HepG2 (cell line): ENCODE results near the gene CTPS2. TPM values are rescaled to one million over a fixed set of nuclear protein-coding genes. Genes with fewer than 3 reads are reported as not detected.

Experiments
- ATAC-seq: fragments of 200-7000 bp; cut with Tn5 transposase; 3 replicates; pipeline ENCODE4 v1.9.1; 2020; ENCODE audit warnings: mild to moderate bottlenecking, moderate library complexity
- BruUV-seq: library from RNA; stranded (reverse); fragments of 400-500 nt; replicated peaks from 2 replicates; lab custom pipeline; 2021; lab: Mats Ljungman, UMichigan
- CTCF ChIA-PET: fragments of 300-600 bp; formaldehyde crosslinking; extraction: SDS; loops from one replicate; lab custom pipeline; 2021; ENCODE audit warnings: low total read pairs, inconsistent platforms, low intra/inter-chr PET ratio; lab: Yijun Ruan, JAX
- POLR2A ChIA-PET: fragments of 350-600 bp; sonication (Branson Sonifier 250); formaldehyde crosslinking; loops from one replicate; lab custom pipeline; 2020; ENCODE audit warnings: antibody characterized with exemption, inconsistent platforms; lab: Yijun Ruan, JAX
- DNase-seq: peaks from one replicate; pipeline ENCODE4 v3.0.0-alpha.2; 2015; ENCODE audit warnings: low spot score
- FAIRE-seq: peaks from 3 replicates; lab custom pipeline; 2011; peaks lifted over from hg19 to GRCh38; lab: Jason Lieb, UNC
- H2AFZ ChIP-seq: one replicate; pipeline ENCODE4 v1.6.1; 2011; ENCODE audit warnings: low read length, inconsistent platforms
- H3K27ac ChIP-seq: fragments of 300-600 bp; 3 replicates; pipeline ENCODE4 v1.8.0; 2011; ENCODE audit warnings: mixed run types, mild to moderate bottlenecking, mixed read lengths, low read length, inconsistent platforms; ENCODE audit not compliant: insufficient read depth; ENCODE audit errors: extremely low read length
- H3K27me3 ChIP-seq, 2 experiments: fragments of 200-600 bp in 1 of 2; 2 replicates in 1 of 2; 3 replicates in 1 of 2; pipeline versions ENCODE4 v1.6.0 to v1.8.0; 2011; ENCODE audit warnings: low read length in 2 of 2, mild to moderate bottlenecking in 2 of 2, moderate library complexity in 2 of 2, inconsistent platforms in 1 of 2; ENCODE audit not compliant: insufficient read depth in 2 of 2, control insufficient read depth in 1 of 2
- H3K36me3 ChIP-seq, 2 experiments: fragments of 200-600 bp in 1 of 2; replicated peaks in 1 of 2; 2 replicates in 1 of 2; 3 replicates in 1 of 2; pipeline versions ENCODE4 v1.5.1 to v1.8.0; 2011; ENCODE audit warnings: low read length in 2 of 2, inconsistent platforms in 1 of 2; ENCODE audit not compliant: insufficient read depth in 2 of 2, control insufficient read depth in 1 of 2
- H3K4me1 ChIP-seq: 2 replicates; pipeline ENCODE4 v1.5.1; 2012; ENCODE audit warnings: low read length, inconsistent platforms; ENCODE audit not compliant: insufficient read depth
- H3K4me2 ChIP-seq: 2 replicates; pipeline ENCODE4 v1.6.0; 2011; ENCODE audit warnings: low read depth, low read length, inconsistent platforms
- H3K4me3 ChIP-seq, 3 experiments: fragments of 200-600 bp in 1 of 3; sonication (generic), shearing (Covaris generic) in 1 of 3; replicated peaks in 1 of 3; 2 replicates each; pipeline ENCODE4 v1.5.1; 2011 to 2016; ENCODE audit warnings: low read length in 3 of 3, inconsistent platforms in 2 of 3, low read depth in 2 of 3, mild to moderate bottlenecking in 2 of 3, control low read depth in 1 of 3, mixed read lengths in 1 of 3; ENCODE audit not compliant: insufficient read depth in 1 of 3
- H3K79me2 ChIP-seq: one replicate; pipeline ENCODE4 v1.6.1; 2011; ENCODE audit warnings: low read length, inconsistent platforms; ENCODE audit not compliant: insufficient read depth
- H3K9ac ChIP-seq: 2 replicates; pipeline ENCODE4 v1.6.0; 2011; ENCODE audit warnings: mild to moderate bottlenecking, low read depth, low read length, inconsistent platforms; ENCODE audit not compliant: insufficient read depth
- H3K9me3 ChIP-seq: 2 replicates; pipeline ENCODE4 v1.5.1; 2012; ENCODE audit warnings: mild to moderate bottlenecking, low read length
- H4K20me1 ChIP-seq: 2 replicates; pipeline ENCODE4 v1.6.0; 2011; ENCODE audit warnings: inconsistent platforms, mild to moderate bottlenecking, low read length, moderate library complexity; ENCODE audit not compliant: insufficient read depth
- BRD4 ChIP-seq: sonication (generic); formaldehyde crosslinking; IDR thresholded peaks from 2 replicates; pipeline ENCODE4 v1.4.0; 2020; ENCODE audit warnings: missing genetic modification reagents
- ELF3 ChIP-seq: IDR thresholded peaks from 2 replicates; pipeline ENCODE4 v1.6.1; 2016; ENCODE audit warnings: missing genetic modification reagents, missing compliant biosample characterization
- ERF ChIP-seq: IDR thresholded peaks from 2 replicates; pipeline ENCODE4 v1.6.1; 2018; ENCODE audit warnings: missing biosample characterization, missing genetic modification reagents
- ETV5 ChIP-seq: IDR thresholded peaks from 2 replicates; pipeline ENCODE4 v1.6.1; 2018; ENCODE audit warnings: missing biosample characterization, missing genetic modification reagents, inconsistent platforms, borderline replicate concordance
- EZH2 ChIP-seq: conservative IDR thresholded peaks from 2 replicates; pipeline ENCODE4 v1.6.1; 2012; ENCODE audit warnings: mild to moderate bottlenecking, low read depth, low read length, moderate library complexity
- KMT2A ChIP-seq: sonication (generic); formaldehyde crosslinking; IDR thresholded peaks from 2 replicates; pipeline ENCODE4 v1.4.0; 2020; ENCODE audit warnings: missing genetic modification reagents
- MYNN ChIP-seq: sonication (generic); formaldehyde crosslinking; IDR thresholded peaks from 2 replicates; pipeline ENCODE4 v1.4.0; 2020; ENCODE audit warnings: mild to moderate bottlenecking, low read depth, missing genetic modification reagents
- NAIF1 ChIP-seq: sonication (generic); formaldehyde crosslinking; IDR thresholded peaks from 2 replicates; pipeline ENCODE4 v1.5.0; 2020; ENCODE audit warnings: mild to moderate bottlenecking, missing genetic modification reagents, borderline replicate concordance
- NKX3-1 ChIP-seq: sonication (generic); formaldehyde crosslinking; IDR thresholded peaks from 2 replicates; pipeline ENCODE4 v1.5.0; 2020; ENCODE audit warnings: missing genetic modification reagents
- NRL ChIP-seq: sonication (generic); formaldehyde crosslinking; IDR thresholded peaks from 2 replicates; pipeline ENCODE4 v1.5.0; 2020; ENCODE audit warnings: missing genetic modification reagents, mild to moderate bottlenecking, moderate library complexity, borderline replicate concordance
- PCBP1 ChIP-seq: fragments of 200-400 bp; formaldehyde crosslinking; IDR thresholded peaks from 2 replicates; pipeline ENCODE4 v1.6.1; 2017; ENCODE audit warnings: mild to moderate bottlenecking, low read depth, low read length, borderline replicate concordance
- RBFOX2 ChIP-seq: fragments of 200-400 bp; formaldehyde crosslinking; IDR thresholded peaks from 2 replicates; pipeline ENCODE4 v1.6.1; 2017; ENCODE audit warnings: low read depth, mild to moderate bottlenecking, low read length
- SMAD3 ChIP-seq: sonication (generic); formaldehyde crosslinking; IDR thresholded peaks from 2 replicates; pipeline ENCODE4 v1.4.0; 2020; ENCODE audit warnings: missing genetic modification reagents
- SPEN ChIP-seq: sonication (generic); formaldehyde crosslinking; IDR thresholded peaks from 2 replicates; pipeline ENCODE4 v1.5.1; 2020; ENCODE audit warnings: low read depth, mild to moderate bottlenecking, missing genetic modification reagents
- TBX2 ChIP-seq: sonication (generic); formaldehyde crosslinking; IDR thresholded peaks from 2 replicates; pipeline ENCODE4 v1.5.0; 2020; ENCODE audit warnings: missing genetic modification reagents, mild to moderate bottlenecking, borderline replicate concordance
- ZBTB20 ChIP-seq: sonication (generic); formaldehyde crosslinking; IDR thresholded peaks from 2 replicates; pipeline ENCODE4 v1.8.1; 2023; ENCODE audit warnings: missing genetic modification reagents, low read depth, mild to moderate bottlenecking, borderline replicate concordance
- ZNF549 ChIP-seq: sonication (generic); formaldehyde crosslinking; IDR thresholded peaks from 2 replicates; pipeline ENCODE4 v1.5.0; 2020; ENCODE audit warnings: missing genetic modification reagents
- ZNF777 ChIP-seq: sonication (generic); formaldehyde crosslinking; IDR thresholded peaks from 2 replicates; pipeline ENCODE4 v1.4.0; 2020; ENCODE audit warnings: missing genetic modification reagents
- ZNF883 ChIP-seq: sonication (generic); formaldehyde crosslinking; IDR thresholded peaks from 2 replicates; pipeline ENCODE4 v1.5.1; 2020; ENCODE audit warnings: mild to moderate bottlenecking, missing genetic modification reagents; ENCODE audit errors: not compliant biosample characterization
- WGBS: methylation state at CpG from one replicate; pipeline ENCODE4 v1.1.6; 2017; ENCODE audit warnings: low lambda C conversion rate; 5-methylcytosine and 5-hydroxymethylcytosine counted together
- in situ Hi-C: cut with HindIII; loops from 2 replicates; pipeline ENCODE4 v1.10.0; 2017; ENCODE audit warnings: low pct_unique_long_range_greater_than_20kb; ENCODE audit not compliant: extremely low pct_ligation_motif_present
- intact Hi-C: fragments of 100-400 bp; cut with micrococcal nuclease; formaldehyde crosslinking; loops from one replicate; pipeline ENCODE4 v1.10.0; 2022; ENCODE audit not compliant: unreplicated experiment
- polyA plus RNA-seq, 8 experiments: library from polyadenylated mRNA; depleted of rRNA in 3 of 8; stranded (reverse) in 7 of 8; unstranded in 1 of 8; fragments of >200 nt; fragmentation: Illumina TruSeq in 4 of 8; extraction: Trizol in 4 of 8; gene quantifications; 2 replicates each; pipeline versions ENCODE4 v1.2.1 to v1.2.3, GENCODE V29; 2011 to 2016; ENCODE audit warnings: low read depth in 4 of 8, missing spikeins in 1 of 8, mixed read lengths in 1 of 8; ENCODE audit not compliant: insufficient read depth in 1 of 8
- total RNA-seq, 5 experiments: library from RNA; depleted of rRNA; stranded (reverse); fragments of >200 nt; fragmentation: Illumina TruSeq; extraction: Trizol; gene quantifications; 2 replicates each; pipeline ENCODE4 v1.2.3, GENCODE V29; 2016; ENCODE audit warnings: low read depth in 1 of 5
- TF ChIP-seq, protein P1 (sequence below): sonication (generic); formaldehyde crosslinking; IDR thresholded peaks from 2 replicates; pipeline ENCODE4 v1.4.0; 2020; ENCODE audit warnings: mild to moderate bottlenecking, low read depth, missing genetic modification reagents
- TF ChIP-seq, protein P2 (sequence below): IDR thresholded peaks from 2 replicates; pipeline ENCODE4 v1.6.1; 2018; ENCODE audit warnings: missing genetic modification reagents, mild to moderate bottlenecking, missing compliant biosample characterization
- TF ChIP-seq, protein P3 (sequence below): sonication (generic); formaldehyde crosslinking; IDR thresholded peaks from 2 replicates; pipeline ENCODE4 v1.5.1; 2020; ENCODE audit warnings: missing genetic modification reagents, mild to moderate bottlenecking, borderline replicate concordance

The CTPS2 gene
- total and polyA plus RNA-seq, 2 of the 13 experiments (the other 11 are each of a cell fraction or from before 2014, with no cell fraction given), result 10.3 to 26.1 TPM

DNA sequence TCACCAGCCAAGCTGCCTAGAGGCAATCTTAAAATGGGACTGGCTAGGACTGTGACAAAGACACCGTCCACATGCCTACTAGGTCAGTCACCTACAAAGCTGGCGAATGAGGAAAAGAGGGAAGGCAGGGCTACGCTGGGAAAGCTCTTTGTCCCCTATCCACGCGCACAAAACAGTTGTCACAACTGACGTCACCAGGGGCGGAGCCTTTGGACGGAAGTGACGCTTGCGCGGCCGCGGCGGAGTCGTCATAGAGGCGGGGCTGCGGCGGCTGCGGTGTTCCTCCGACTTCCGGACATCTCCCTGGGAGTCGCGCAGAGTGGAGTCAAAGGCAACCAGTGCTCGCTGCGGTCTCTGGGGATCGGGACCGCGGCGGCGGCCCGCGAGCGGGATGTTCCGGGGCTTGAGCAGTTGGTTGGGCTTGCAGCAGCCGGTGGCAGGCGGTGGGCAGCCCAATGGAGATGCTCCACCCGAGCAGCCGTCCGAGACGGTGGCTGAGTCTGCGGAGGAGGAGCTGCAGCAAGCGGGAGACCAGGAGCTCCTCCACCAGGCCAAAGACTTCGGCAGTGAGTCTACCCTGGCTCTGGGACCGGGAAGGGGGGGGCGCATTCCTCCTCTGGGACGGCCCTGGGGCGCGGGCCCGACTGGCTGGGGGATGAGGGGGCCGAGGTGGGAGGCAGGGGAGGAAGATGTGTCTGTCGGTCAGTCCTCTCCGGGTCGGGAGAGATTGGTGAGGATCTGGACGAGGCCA lies 7.0 kb upstream of the CTPS2 start, which contains the start of gene SYAP1:
SYAP1 (plus strand) TSS at position 279 of the 751 bp plus-strand sequence; CDS start at position 392, 113 bp downstream.
- Histone ChIP-seq H3K36me3 (no peaks in the 10 kb centered on the region), H3K4me1 (peaks cover 35% of the 10 kb centered on the region), H3K4me2 (peak within 1 kb of the TSS; percentile 95), H4K20me1 (no peaks in the 10 kb centered on the region), H2AFZ (no peak within 1 kb of the TSS), H3K9me3 (no peaks in the 10 kb centered on the region), H3K9ac (peak within 1 kb of the TSS; percentile 86), H3K79me2 (peaks cover 38% of the 10 kb centered on the region), H3K27ac (peak within 1 kb of the TSS; percentile 98), H3K27me3 (no peaks in the 10 kb centered on the region; a peak in 1 of 5 replicates), H3K4me3 (peak within 1 kb of the TSS; percentile 73 to 87 (median 81))
- peak; percentile 71 for FAIRE-seq
- ChIA-PET POLR2A (interaction anchor here (0.7 to 2.2 kb wide), 16 partner anchors 9 to 930 kb away, joined by 3 to 72 read pairs (median 5); partner anchors contain the start of gene TXLNG), CTCF (no interaction called here)
- peak; percentile 96 for ATAC-seq
- peak; percentile 92 for DNase-seq
- no TSS peak for BruUV-seq
- WGBS, result 0% methylated on average over 1 of the region's 54 CpGs
- intact Hi-C loops, result loop anchor here (10.0 kb wide), 2 partner anchors 65 to 1845 kb away; partner anchors contain the start of genes FANCB, MOSPD2 and TXLNG
- in situ Hi-C loops, result no loop called here
- TF ChIP-seq ERF (CRISPR knock-in tag) (peak; percentile 47; the same call in 1 of the 2 replicates), MYNN (CRISPR knock-in tag) (no peak), SMAD3 (CRISPR knock-in tag) (peak; percentile 19; the same call in 1 of the 2 replicates), ZNF777 (CRISPR knock-in tag) (no peak), ELF3 (CRISPR knock-in tag) (peak; percentile 74), ETV5 (CRISPR knock-in tag) (peak; percentile 70; the same call in 1 of the 2 replicates), SPEN (CRISPR knock-in tag) (peak; percentile 45; the same call in 1 of the 2 replicates), PCBP1 (no peak), NKX3-1 (CRISPR knock-in tag) (no peak), NAIF1 (CRISPR knock-in tag) (no peak), ZNF883 (peak; percentile 59), RBFOX2 (peak; percentile 85), EZH2 (no peak), ZNF549 (CRISPR knock-in tag) (no peak), ZBTB20 (CRISPR knock-in tag) (no peak), BRD4 (CRISPR knock-in tag) (peak; percentile 32; the same call in 1 of the 2 replicates), TBX2 (CRISPR knock-in tag) (peak; percentile 59), KMT2A (peak; percentile 59; the same call in 1 of the 2 replicates), NRL (no peak)
- TF ChIP-seq, protein P1, sequence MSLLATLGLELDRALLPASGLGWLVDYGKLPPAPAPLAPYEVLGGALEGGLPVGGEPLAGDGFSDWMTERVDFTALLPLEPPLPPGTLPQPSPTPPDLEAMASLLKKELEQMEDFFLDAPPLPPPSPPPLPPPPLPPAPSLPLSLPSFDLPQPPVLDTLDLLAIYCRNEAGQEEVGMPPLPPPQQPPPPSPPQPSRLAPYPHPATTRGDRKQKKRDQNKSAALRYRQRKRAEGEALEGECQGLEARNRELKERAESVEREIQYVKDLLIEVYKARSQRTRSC (CRISPR knock-in tag), result no peak
- TF ChIP-seq, protein P2, sequence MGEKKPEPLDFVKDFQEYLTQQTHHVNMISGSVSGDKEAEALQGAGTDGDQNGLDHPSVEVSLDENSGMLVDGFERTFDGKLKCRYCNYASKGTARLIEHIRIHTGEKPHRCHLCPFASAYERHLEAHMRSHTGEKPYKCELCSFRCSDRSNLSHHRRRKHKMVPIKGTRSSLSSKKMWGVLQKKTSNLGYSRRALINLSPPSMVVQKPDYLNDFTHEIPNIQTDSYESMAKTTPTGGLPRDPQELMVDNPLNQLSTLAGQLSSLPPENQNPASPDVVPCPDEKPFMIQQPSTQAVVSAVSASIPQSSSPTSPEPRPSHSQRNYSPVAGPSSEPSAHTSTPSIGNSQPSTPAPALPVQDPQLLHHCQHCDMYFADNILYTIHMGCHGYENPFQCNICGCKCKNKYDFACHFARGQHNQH, result no peak
- TF ChIP-seq, protein P3, sequence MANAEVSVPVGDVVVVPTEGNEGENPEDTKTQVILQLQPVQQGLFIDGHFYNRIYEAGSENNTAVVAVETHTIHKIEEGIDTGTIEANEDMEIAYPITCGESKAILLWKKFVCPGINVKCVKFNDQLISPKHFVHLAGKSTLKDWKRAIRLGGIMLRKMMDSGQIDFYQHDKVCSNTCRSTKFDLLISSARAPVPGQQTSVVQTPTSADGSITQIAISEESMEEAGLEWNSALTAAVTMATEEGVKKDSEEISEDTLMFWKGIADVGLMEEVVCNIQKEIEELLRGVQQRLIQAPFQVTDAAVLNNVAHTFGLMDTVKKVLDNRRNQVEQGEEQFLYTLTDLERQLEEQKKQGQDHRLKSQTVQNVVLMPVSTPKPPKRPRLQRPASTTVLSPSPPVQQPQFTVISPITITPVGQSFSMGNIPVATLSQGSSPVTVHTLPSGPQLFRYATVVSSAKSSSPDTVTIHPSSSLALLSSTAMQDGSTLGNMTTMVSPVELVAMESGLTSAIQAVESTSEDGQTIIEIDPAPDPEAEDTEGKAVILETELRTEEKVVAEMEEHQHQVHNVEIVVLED (CRISPR knock-in tag), result peak; percentile 87
